ENCODE measurements around the gene KCTD16. TPM values are rescaled to one million over a fixed set of nuclear protein-coding genes. Genes with fewer than 3 reads are reported as not detected.

KCTD16 gene
- total and polyA plus RNA-seq, 2 experiments from 2014 or later: 0.02 to 0.76 TPM

- no peaks in the 10 kb centered on the region for H4K20me1 ChIP-seq (replicated peaks; ENCODE audit: insufficient read depth)
- no peak overlapping the region for H3K4me3 Mint-ChIP-seq
- no peaks in the 10 kb centered on the region; the same call in 2 of the 3 replicates for H3K9me3 Mint-ChIP-seq
- TF ChIP-seq REST (IDR thresholded peaks at IDR 0.05; ENCODE audit: unreplicated experiment) (no peak), CTCF (conservative IDR thresholded peaks at IDR 0.05; ENCODE audit: low read depth in 2 of 2) (no peak), ETS1 (IDR thresholded peaks at IDR 0.05) (no peak), EZH2phosphoT487 (IDR thresholded peaks at IDR 0.05; ENCODE audit: unreplicated experiment) (no peak), CREB1 (CRISPR knock-in tag; IDR thresholded peaks at IDR 0.05; ENCODE audit: low read depth) (no peak), STAT1 (IDR thresholded peaks at IDR 0.05; ENCODE audit: unreplicated experiment) (no peak), JUNB (IDR thresholded peaks at IDR 0.05; ENCODE audit: unreplicated experiment) (no peak), ZNF331 (CRISPR knock-in tag; IDR thresholded peaks at IDR 0.05; ENCODE audit: low read depth) (no peak), ZNF114 (CRISPR knock-in tag; IDR thresholded peaks at IDR 0.05) (no peak), NANOG (IDR thresholded peaks at IDR 0.05; ENCODE audit: borderline replicate concordance) (no peak), EZH2 (IDR thresholded peaks at IDR 0.05; ENCODE audit: low read depth, unreplicated experiment) (no peak), POLR2AphosphoS5 (IDR thresholded peaks at IDR 0.05; ENCODE audit: low read depth) (no peak), ZNF462 (CRISPR knock-in tag; IDR thresholded peaks at IDR 0.05) (no peak)
- no peak overlapping the region for H3K4me3 ChIP-seq
- H3K27ac ChIP-seq (ENCODE audit: low read depth): no peak overlapping the region
- no peak overlapping the region for H3K27ac Mint-ChIP-seq
- no peak overlapping the region for H3K4me2 ChIP-seq
- no peak overlapping the region for H2AFZ ChIP-seq
- peaks cover 26% of the 10 kb centered on the region for H3K4me1 ChIP-seq (ENCODE audit: insufficient read depth)
- no peaks in the 10 kb centered on the region for H3K36me3 ChIP-seq (ENCODE audit: insufficient read depth)
- ATAC-seq (peak; percentile 22; the same call in 1 of the 3 replicates), DNase-seq (ENCODE audit: low spot score) (no peak)
- H3K79me2 ChIP-seq (replicated peaks; ENCODE audit: insufficient read depth): no peaks in the 10 kb centered on the region
- no peaks in the 10 kb centered on the region for H3F3A ChIP-seq (replicated peaks; ENCODE audit: low read depth)
- H3K9me2 ChIP-seq (ENCODE audit: insufficient read depth): 0 out of 2 replicates have a peak, but pooled peaks cover 4% of the 10 kb centered on the region
- no peaks in the 10 kb centered on the region; the same call in 2 of the 3 replicates for H3K36me3 Mint-ChIP-seq (ENCODE audit: low read depth)
- H3K27me3 Mint-ChIP-seq (ENCODE audit: insufficient read depth, low read depth, poor library complexity): no peaks in the 10 kb centered on the region
- H3K4me1 Mint-ChIP-seq: peaks cover 23% of the 10 kb centered on the region
- no peaks in the 10 kb centered on the region for H3K27me3 ChIP-seq (ENCODE audit: insufficient read depth)
Observed at GRCh38 chr5:144315994-144316634, 145.4 kb downstream of the KCTD16 start.
